H1 (cell line): ENCODE results near the gene CLMP. TPM values are rescaled to one million over a fixed set of nuclear protein-coding genes. Genes with fewer than 3 reads are reported as not detected.

Experiments used
- CTCF ChIP-seq, 3 experiments: IDR thresholded peaks; 1 replicate in 2 of 3; 2 replicates in 1 of 3; pipeline versions ENCODE4 v1.5.1 to v1.6.1; 2011; ENCODE audit warnings: low read length in 3 of 3, mild to moderate bottlenecking in 3 of 3, inconsistent platforms in 2 of 3, low read depth in 1 of 3, moderate library complexity in 1 of 3; ENCODE audit not compliant: insufficient read depth in 1 of 3; ENCODE audit errors: control extremely low read depth in 1 of 3
- KDM1A ChIP-seq: fragments of 200-600, 300-600 bp; sonication (generic); IDR thresholded peaks from 2 replicates; pipeline ENCODE4 v1.7.1; 2016; ENCODE audit warnings: mild to moderate bottlenecking, low read length, borderline replicate concordance
- SIN3A ChIP-seq, 2 experiments: IDR thresholded peaks in 1 of 2; conservative IDR thresholded peaks in 1 of 2; 2 replicates each; pipeline ENCODE4 v1.6.1; 2011 to 2012; ENCODE audit warnings: low read length in 2 of 2, improper control_type of control experiment in 1 of 2, low read depth in 1 of 2, mild to moderate bottlenecking in 1 of 2
- TBP ChIP-seq: IDR thresholded peaks from 2 replicates; pipeline ENCODE4 v1.6.1; 2011; ENCODE audit warnings: low read depth, low read length, improper control_type of control experiment
- polyA plus RNA-seq, 7 experiments: library from polyadenylated mRNA; depleted of rRNA in 3 of 7; stranded (reverse) in 5 of 7; unstranded in 2 of 7; fragments of >200 nt in 5 of 7; fragments of 200-250 nt in 2 of 7; gene quantifications; 1 replicate in 5 of 7; 2 replicates in 1 of 7; 4 replicates in 1 of 7; pipeline versions ENCODE4 v1.2.1 to v1.2.3, GENCODE V29; 2011 to 2013; ENCODE audit warnings: missing spikeins in 2 of 7, mixed read lengths in 2 of 7
- total RNA-seq: library from RNA; stranded (reverse); fragmentation: NEBNext Ultra II Directional; extraction: Animal tissue kit (Norgen Biotek cat#: 25700); gene quantifications from 2 replicates; pipeline ENCODE4 v1.2.1, GENCODE V29; 2021
- TF ChIP-seq, protein P1 (sequence below): fragments of 300-600 bp; sonication (generic); IDR thresholded peaks from 2 replicates; pipeline ENCODE4 v1.7.1; 2012; ENCODE audit warnings: low read length, moderate library complexity, mild to moderate bottlenecking, inconsistent platforms; ENCODE audit not compliant: insufficient replicate concordance
- TF ChIP-seq, protein P2 (sequence below): IDR thresholded peaks from 2 replicates; pipeline ENCODE4 v1.6.1; 2011; ENCODE audit warnings: low read depth, mild to moderate bottlenecking, low read length; ENCODE audit not compliant: insufficient read depth

CLMP gene
- total and polyA plus RNA-seq, 2 of the 8 experiments (the other 6 are each of a cell fraction or from before 2014, with no cell fraction given): 9.9 to 24.1 TPM

- TF ChIP-seq, protein P1, sequence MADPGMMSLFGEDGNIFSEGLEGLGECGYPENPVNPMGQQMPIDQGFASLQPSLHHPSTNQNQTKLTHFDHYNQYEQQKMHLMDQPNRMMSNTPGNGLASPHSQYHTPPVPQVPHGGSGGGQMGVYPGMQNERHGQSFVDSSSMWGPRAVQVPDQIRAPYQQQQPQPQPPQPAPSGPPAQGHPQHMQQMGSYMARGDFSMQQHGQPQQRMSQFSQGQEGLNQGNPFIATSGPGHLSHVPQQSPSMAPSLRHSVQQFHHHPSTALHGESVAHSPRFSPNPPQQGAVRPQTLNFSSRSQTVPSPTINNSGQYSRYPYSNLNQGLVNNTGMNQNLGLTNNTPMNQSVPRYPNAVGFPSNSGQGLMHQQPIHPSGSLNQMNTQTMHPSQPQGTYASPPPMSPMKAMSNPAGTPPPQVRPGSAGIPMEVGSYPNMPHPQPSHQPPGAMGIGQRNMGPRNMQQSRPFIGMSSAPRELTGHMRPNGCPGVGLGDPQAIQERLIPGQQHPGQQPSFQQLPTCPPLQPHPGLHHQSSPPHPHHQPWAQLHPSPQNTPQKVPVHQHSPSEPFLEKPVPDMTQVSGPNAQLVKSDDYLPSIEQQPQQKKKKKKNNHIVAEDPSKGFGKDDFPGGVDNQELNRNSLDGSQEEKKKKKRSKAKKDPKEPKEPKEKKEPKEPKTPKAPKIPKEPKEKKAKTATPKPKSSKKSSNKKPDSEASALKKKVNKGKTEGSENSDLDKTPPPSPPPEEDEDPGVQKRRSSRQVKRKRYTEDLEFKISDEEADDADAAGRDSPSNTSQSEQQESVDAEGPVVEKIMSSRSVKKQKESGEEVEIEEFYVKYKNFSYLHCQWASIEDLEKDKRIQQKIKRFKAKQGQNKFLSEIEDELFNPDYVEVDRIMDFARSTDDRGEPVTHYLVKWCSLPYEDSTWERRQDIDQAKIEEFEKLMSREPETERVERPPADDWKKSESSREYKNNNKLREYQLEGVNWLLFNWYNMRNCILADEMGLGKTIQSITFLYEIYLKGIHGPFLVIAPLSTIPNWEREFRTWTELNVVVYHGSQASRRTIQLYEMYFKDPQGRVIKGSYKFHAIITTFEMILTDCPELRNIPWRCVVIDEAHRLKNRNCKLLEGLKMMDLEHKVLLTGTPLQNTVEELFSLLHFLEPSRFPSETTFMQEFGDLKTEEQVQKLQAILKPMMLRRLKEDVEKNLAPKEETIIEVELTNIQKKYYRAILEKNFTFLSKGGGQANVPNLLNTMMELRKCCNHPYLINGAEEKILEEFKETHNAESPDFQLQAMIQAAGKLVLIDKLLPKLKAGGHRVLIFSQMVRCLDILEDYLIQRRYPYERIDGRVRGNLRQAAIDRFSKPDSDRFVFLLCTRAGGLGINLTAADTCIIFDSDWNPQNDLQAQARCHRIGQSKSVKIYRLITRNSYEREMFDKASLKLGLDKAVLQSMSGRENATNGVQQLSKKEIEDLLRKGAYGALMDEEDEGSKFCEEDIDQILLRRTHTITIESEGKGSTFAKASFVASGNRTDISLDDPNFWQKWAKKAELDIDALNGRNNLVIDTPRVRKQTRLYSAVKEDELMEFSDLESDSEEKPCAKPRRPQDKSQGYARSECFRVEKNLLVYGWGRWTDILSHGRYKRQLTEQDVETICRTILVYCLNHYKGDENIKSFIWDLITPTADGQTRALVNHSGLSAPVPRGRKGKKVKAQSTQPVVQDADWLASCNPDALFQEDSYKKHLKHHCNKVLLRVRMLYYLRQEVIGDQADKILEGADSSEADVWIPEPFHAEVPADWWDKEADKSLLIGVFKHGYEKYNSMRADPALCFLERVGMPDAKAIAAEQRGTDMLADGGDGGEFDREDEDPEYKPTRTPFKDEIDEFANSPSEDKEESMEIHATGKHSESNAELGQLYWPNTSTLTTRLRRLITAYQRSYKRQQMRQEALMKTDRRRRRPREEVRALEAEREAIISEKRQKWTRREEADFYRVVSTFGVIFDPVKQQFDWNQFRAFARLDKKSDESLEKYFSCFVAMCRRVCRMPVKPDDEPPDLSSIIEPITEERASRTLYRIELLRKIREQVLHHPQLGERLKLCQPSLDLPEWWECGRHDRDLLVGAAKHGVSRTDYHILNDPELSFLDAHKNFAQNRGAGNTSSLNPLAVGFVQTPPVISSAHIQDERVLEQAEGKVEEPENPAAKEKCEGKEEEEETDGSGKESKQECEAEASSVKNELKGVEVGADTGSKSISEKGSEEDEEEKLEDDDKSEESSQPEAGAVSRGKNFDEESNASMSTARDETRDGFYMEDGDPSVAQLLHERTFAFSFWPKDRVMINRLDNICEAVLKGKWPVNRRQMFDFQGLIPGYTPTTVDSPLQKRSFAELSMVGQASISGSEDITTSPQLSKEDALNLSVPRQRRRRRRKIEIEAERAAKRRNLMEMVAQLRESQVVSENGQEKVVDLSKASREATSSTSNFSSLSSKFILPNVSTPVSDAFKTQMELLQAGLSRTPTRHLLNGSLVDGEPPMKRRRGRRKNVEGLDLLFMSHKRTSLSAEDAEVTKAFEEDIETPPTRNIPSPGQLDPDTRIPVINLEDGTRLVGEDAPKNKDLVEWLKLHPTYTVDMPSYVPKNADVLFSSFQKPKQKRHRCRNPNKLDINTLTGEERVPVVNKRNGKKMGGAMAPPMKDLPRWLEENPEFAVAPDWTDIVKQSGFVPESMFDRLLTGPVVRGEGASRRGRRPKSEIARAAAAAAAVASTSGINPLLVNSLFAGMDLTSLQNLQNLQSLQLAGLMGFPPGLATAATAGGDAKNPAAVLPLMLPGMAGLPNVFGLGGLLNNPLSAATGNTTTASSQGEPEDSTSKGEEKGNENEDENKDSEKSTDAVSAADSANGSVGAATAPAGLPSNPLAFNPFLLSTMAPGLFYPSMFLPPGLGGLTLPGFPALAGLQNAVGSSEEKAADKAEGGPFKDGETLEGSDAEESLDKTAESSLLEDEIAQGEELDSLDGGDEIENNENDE: no peak
- TF ChIP-seq TBP (no peak), SIN3A (conservative IDR thresholded peaks at IDR 0.05 in 1 of 2, IDR thresholded peaks at IDR 0.05 in 1 of 2; ENCODE audit: low read depth in 1 of 2, low read length in 2 of 2) (no peak), CTCF (IDR thresholded peaks at IDR 0.05; ENCODE audit: control extremely low read depth in 1 of 3, insufficient read depth in 1 of 3, low read depth in 1 of 3, low read length in 3 of 3) (no peak), KDM1A (no peak)
- TF ChIP-seq, protein P2, sequence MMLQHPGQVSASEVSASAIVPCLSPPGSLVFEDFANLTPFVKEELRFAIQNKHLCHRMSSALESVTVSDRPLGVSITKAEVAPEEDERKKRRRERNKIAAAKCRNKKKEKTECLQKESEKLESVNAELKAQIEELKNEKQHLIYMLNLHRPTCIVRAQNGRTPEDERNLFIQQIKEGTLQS: no peak
These were observed 21.8 kb downstream of the CLMP start (continued) for GRCh38 chr11:123173040-123173855.
